H1 (cell line): ENCODE results near the gene NCF2. TPM values are rescaled to one million over a fixed set of nuclear protein-coding genes. Genes with fewer than 3 reads are reported as not detected.

ENCODE experiments used
- CTCF ChIA-PET: fragments of 300-600 bp; sonication (Branson Sonifier 250); formaldehyde crosslinking; loops from one replicate; lab custom pipeline; 2021; ENCODE audit not compliant: partially characterized antibody; lab: Charles Lee
- POLR2A ChIA-PET: fragments of 300-600 bp; sonication (Branson Sonifier 250); formaldehyde crosslinking; loops from one replicate; lab custom pipeline; 2021; ENCODE audit warnings: inconsistent platforms; ENCODE audit not compliant: partially characterized antibody; lab: Charles Lee
- DNase-seq, 2 experiments: peaks; one replicate each; pipeline versions ENCODE4 v3.0.0 to v3.0.0-alpha.2; 2010 to 2022; ENCODE audit warnings: low spot score in 2 of 2, low read depth in 1 of 2, mixed read lengths in 1 of 2
- FAIRE-seq: peaks from 2 replicates; lab custom pipeline; 2011; peaks lifted over from hg19 to GRCh38; lab: Jason Lieb, UNC
- H2AFZ ChIP-seq: 2 replicates; pipeline ENCODE4 v1.8.1; 2012; ENCODE audit warnings: low read length, inconsistent platforms
- H2AK5ac ChIP-seq: 2 replicates; pipeline ENCODE4 v1.6.1; 2013; ENCODE audit warnings: low read depth, low read length
- H2BK120ac ChIP-seq: replicated peaks from 2 replicates; pipeline ENCODE3; 2013; ENCODE audit warnings: low read depth, low read length, inconsistent platforms
- H2BK12ac ChIP-seq: 2 replicates; pipeline ENCODE4 v1.6.1; 2013; ENCODE audit warnings: low read depth, low read length
- H2BK15ac ChIP-seq: 2 replicates; pipeline ENCODE4 v1.6.1; 2013; ENCODE audit warnings: low read length
- H2BK20ac ChIP-seq: 2 replicates; pipeline ENCODE4 v1.6.1; 2013; ENCODE audit warnings: low read length
- H2BK5ac ChIP-seq: 2 replicates; pipeline ENCODE4 v1.6.1; 2013; ENCODE audit warnings: low read depth, low read length
- H3K14ac ChIP-seq: 2 replicates; pipeline ENCODE4 v1.6.1; 2013; ENCODE audit warnings: inconsistent platforms; ENCODE audit not compliant: insufficient read length
- H3K18ac ChIP-seq: 2 replicates; pipeline ENCODE4 v1.6.1; 2013; ENCODE audit warnings: low read length; ENCODE audit errors: extremely low read depth
- H3K23ac ChIP-seq: 2 replicates; pipeline ENCODE4 v1.6.1; 2013; ENCODE audit warnings: inconsistent platforms; ENCODE audit not compliant: insufficient read length
- H3K23me2 ChIP-seq: 2 replicates; pipeline ENCODE4 v1.6.1; 2013; ENCODE audit warnings: low read depth, low read length
- H3K27ac ChIP-seq: 2 replicates; pipeline ENCODE4 v1.6.1; 2011; ENCODE audit warnings: low read depth, low read length, inconsistent platforms
- H3K27me3 ChIP-seq, 4 experiments: replicated peaks in 1 of 4; 1 replicate in 1 of 4; 2 replicates in 3 of 4; pipeline versions ENCODE4 v1.6.1 to v1.8.1; 2011 to 2013; ENCODE audit warnings: low read length in 3 of 4, mild to moderate bottlenecking in 3 of 4, inconsistent platforms in 2 of 4, mixed read lengths in 2 of 4, moderate library complexity in 1 of 4; ENCODE audit not compliant: control insufficient read depth in 3 of 4, insufficient read depth in 3 of 4; ENCODE audit errors: extremely low read depth in 1 of 4
- H3K36me3 ChIP-seq, 4 experiments: 2 replicates each; pipeline versions ENCODE4 v1.6.1 to v1.8.1; 2011 to 2013; ENCODE audit warnings: mild to moderate bottlenecking in 4 of 4, low read length in 3 of 4, moderate library complexity in 2 of 4, control low read depth in 1 of 4, inconsistent platforms in 1 of 4; ENCODE audit not compliant: insufficient read depth in 4 of 4, control insufficient read depth in 2 of 4
- H3K4ac ChIP-seq: replicated peaks from 2 replicates; pipeline ENCODE3; 2013; ENCODE audit warnings: low read length, low read depth, mixed read lengths, inconsistent platforms; ENCODE audit not compliant: insufficient read length
- H3K4me1 ChIP-seq, 4 experiments: replicated peaks in 1 of 4; 1 replicate in 1 of 4; 2 replicates in 3 of 4; pipeline versions ENCODE4 v1.6.1 to v1.8.1; 2011 to 2013; ENCODE audit warnings: low read length in 3 of 4, inconsistent platforms in 2 of 4, mixed read lengths in 1 of 4; ENCODE audit not compliant: insufficient read depth in 4 of 4, control insufficient read depth in 3 of 4
- H3K4me2 ChIP-seq, 2 experiments: 2 replicates each; pipeline versions ENCODE4 v1.6.1 to v1.8.1; 2011 to 2013; ENCODE audit warnings: low read depth in 2 of 2, low read length in 2 of 2, control low read depth in 1 of 2, inconsistent platforms in 1 of 2, mild to moderate bottlenecking in 1 of 2; ENCODE audit not compliant: insufficient read depth in 1 of 2
- H3K4me3 ChIP-seq, 4 experiments: fragments of 200-600, 300-600 bp in 1 of 4; sonication (generic), shearing (Covaris generic), sonication (Bioruptor Twin) in 1 of 4; 2 replicates each; pipeline versions ENCODE4 v1.5.1 to v1.8.1; 2011 to 2016; ENCODE audit warnings: low read length in 4 of 4, low read depth in 3 of 4, control low read depth in 2 of 4, inconsistent platforms in 2 of 4, mild to moderate bottlenecking in 2 of 4, mixed read lengths in 1 of 4, moderate library complexity in 1 of 4; ENCODE audit not compliant: insufficient read depth in 2 of 4; ENCODE audit errors: extremely low read depth in 1 of 4
- H3K56ac ChIP-seq: replicated peaks from 2 replicates; pipeline ENCODE3; 2013; ENCODE audit warnings: low read depth, mild to moderate bottlenecking, mixed read lengths, low read length, inconsistent platforms; ENCODE audit not compliant: insufficient read length
- H3K79me1 ChIP-seq: 2 replicates; pipeline ENCODE4 v1.6.1; 2013; ENCODE audit warnings: low read depth, low read length, control low read depth
- H3K79me2 ChIP-seq, 2 experiments: 2 replicates each; pipeline versions ENCODE4 v1.6.1 to v1.8.1; 2012 to 2013; ENCODE audit warnings: low read length in 2 of 2, mild to moderate bottlenecking in 2 of 2, inconsistent platforms in 1 of 2; ENCODE audit not compliant: insufficient read depth in 2 of 2, control insufficient read depth in 1 of 2
- H3K9ac ChIP-seq, 4 experiments: replicated peaks in 1 of 4; 1 replicate in 1 of 4; 2 replicates in 3 of 4; pipeline versions ENCODE4 v1.6.1 to v1.8.1; 2011 to 2013; ENCODE audit warnings: low read depth in 3 of 4, low read length in 3 of 4, control low read depth in 2 of 4, mild to moderate bottlenecking in 2 of 4, moderate library complexity in 2 of 4, inconsistent platforms in 1 of 4; ENCODE audit errors: extremely low read depth in 1 of 4
- H3K9me3 ChIP-seq, 2 experiments: 2 replicates each; pipeline versions ENCODE4 v1.6.1 to v1.8.1; 2012 to 2013; ENCODE audit warnings: mild to moderate bottlenecking in 2 of 2, moderate library complexity in 2 of 2, control low read depth in 1 of 2, inconsistent platforms in 1 of 2, low read depth in 1 of 2, low read length in 1 of 2, mixed read lengths in 1 of 2; ENCODE audit not compliant: insufficient read depth in 2 of 2
- H4K20me1 ChIP-seq, 2 experiments: replicated peaks in 1 of 2; 2 replicates each; pipeline versions ENCODE3 to v1.8.1; 2011 to 2013; ENCODE audit warnings: inconsistent platforms in 2 of 2, low read length in 2 of 2, mild to moderate bottlenecking in 1 of 2; ENCODE audit not compliant: insufficient read depth in 2 of 2, control insufficient read depth in 1 of 2
- H4K5ac ChIP-seq: 2 replicates; pipeline ENCODE4 v1.6.1; 2013; ENCODE audit warnings: low read length, low read depth, mixed read lengths, inconsistent platforms; ENCODE audit not compliant: insufficient read length
- H4K8ac ChIP-seq: 2 replicates; pipeline ENCODE4 v1.8.0; 2013; ENCODE audit warnings: mild to moderate bottlenecking, moderate library complexity, low read length, inconsistent platforms; ENCODE audit not compliant: insufficient read depth; ENCODE audit errors: extremely low read depth
- H4K91ac ChIP-seq: replicated peaks from 2 replicates; pipeline ENCODE3; 2013; ENCODE audit warnings: low read length, mixed read lengths, inconsistent platforms; ENCODE audit not compliant: insufficient read length
- GABPA ChIP-seq: IDR thresholded peaks from 2 replicates; pipeline ENCODE4 v1.6.1; 2011; ENCODE audit warnings: mild to moderate bottlenecking, low read length, moderate library complexity, borderline replicate concordance; ENCODE audit not compliant: insufficient read depth
- NANOG ChIP-seq: IDR thresholded peaks from 2 replicates; pipeline ENCODE4 v1.6.1; 2011; ENCODE audit warnings: low read length, low read depth, mild to moderate bottlenecking, inconsistent platforms; ENCODE audit not compliant: insufficient read depth, poor library complexity, severe bottlenecking
- TAF1 ChIP-seq: IDR thresholded peaks from 2 replicates; pipeline ENCODE4 v1.6.1; 2011; ENCODE audit warnings: mild to moderate bottlenecking, low read depth, low read length
- YY1 ChIP-seq: IDR thresholded peaks from 2 replicates; pipeline ENCODE4 v1.6.1; 2011; ENCODE audit warnings: low read depth, mild to moderate bottlenecking, low read length
- ZNF274 ChIP-seq: IDR thresholded peaks from 2 replicates; pipeline ENCODE4 v1.7.0; 2012; ENCODE audit warnings: low read length, borderline replicate concordance; ENCODE audit errors: extremely low read depth
- WGBS, 2 experiments: shearing (Covaris generic) in 1 of 2; methylation state at CpG; one replicate each; pipeline versions ENCODE4 v1.1.6 to v1.1.7; 2013 to 2015; ENCODE audit warnings: low lambda C conversion rate in 2 of 2, mixed read lengths in 2 of 2, inconsistent platforms in 1 of 2, low coverage in 1 of 2, missing lambda C conversion rate in 1 of 2; ENCODE audit not compliant: insufficient replicate concordance in 2 of 2, insufficient coverage in 1 of 2, insufficient read length in 1 of 2; ENCODE audit errors: extremely low coverage in 1 of 2, missing lambda C conversion rate in 1 of 2; 5-methylcytosine and 5-hydroxymethylcytosine counted together
- polyA plus RNA-seq, 7 experiments: library from polyadenylated mRNA; depleted of rRNA in 3 of 7; stranded (reverse) in 5 of 7; unstranded in 2 of 7; fragments of >200 nt in 5 of 7; fragments of 200-250 nt in 2 of 7; gene quantifications; 1 replicate in 5 of 7; 2 replicates in 1 of 7; 4 replicates in 1 of 7; pipeline versions ENCODE4 v1.2.1 to v1.2.3, GENCODE V29; 2011 to 2013; ENCODE audit warnings: missing spikeins in 2 of 7, mixed read lengths in 2 of 7
- total RNA-seq: library from RNA; stranded (reverse); fragmentation: NEBNext Ultra II Directional; extraction: Animal tissue kit (Norgen Biotek cat#: 25700); gene quantifications from 2 replicates; pipeline ENCODE4 v1.2.1, GENCODE V29; 2021

The NCF2 gene
- total and polyA plus RNA-seq, 2 of the 8 experiments (the other 6 are each of a cell fraction or from before 2014, with no cell fraction given) = not detected

DNA sequence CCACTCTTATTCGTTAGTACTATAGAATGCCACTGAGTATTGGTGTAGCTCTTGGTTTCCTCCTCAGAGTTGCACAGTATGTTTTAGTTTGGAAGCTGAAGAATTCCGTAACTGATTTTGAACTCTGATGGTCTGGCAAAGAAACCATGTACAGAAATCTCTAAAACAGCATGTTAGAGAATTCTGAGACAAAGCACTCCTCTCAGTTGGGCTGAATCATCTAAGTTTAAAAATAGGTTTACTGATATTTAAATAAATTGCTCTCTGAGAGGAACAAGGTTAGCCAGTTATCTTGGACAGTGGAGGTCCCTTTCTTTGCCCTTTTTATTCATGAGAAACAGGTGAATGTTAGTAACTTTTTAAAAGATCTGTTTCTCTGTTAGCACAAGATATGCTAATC, 43.8 kb downstream of the NCF2 start:
- H3K4me3 ChIP-seq = no peak overlapping the region
- WGBS, 2 experiments = 86% methylated on average over 2 of the region's 2 CpGs; no CpG with 5 or more reads in 1 of the 2 experiments
- H3K23me2 ChIP-seq = no peaks in the 10 kb centered on the region
- no peak overlapping the region for H2BK15ac ChIP-seq
- no peak overlapping the region for H3K23ac ChIP-seq
- no peak overlapping the region for H3K4me2 ChIP-seq
- peaks cover 0 to 1% of the 10 kb centered on the region in 2 experiments for H4K20me1 ChIP-seq
- CTCF ChIA-PET = interaction anchor here (0.8 to 1.4 kb wide), 2 partner anchors 32 to 256 kb away, joined by 3 read pairs; no protein-coding TSS in a partner anchor
- H3K56ac ChIP-seq = no peak overlapping the region
- H3K9me3 ChIP-seq = no peaks in the 10 kb centered on the region
- no peak overlapping the region for H2AFZ ChIP-seq
- no peak overlapping the region for H3K27ac ChIP-seq
- H4K8ac ChIP-seq = no peak overlapping the region
- H3K27me3 ChIP-seq = no peaks in the 10 kb centered on the region
- H2BK20ac ChIP-seq = no peak overlapping the region
- peaks cover 1 to 5% (median 4%) of the 10 kb centered on the region in 4 experiments; a peak in 5 of 7 replicates for H3K4me1 ChIP-seq
- DNase-seq (no peak), FAIRE-seq (no peak)
- no peak overlapping the region for H4K91ac ChIP-seq
- no peak overlapping the region for H2BK120ac ChIP-seq
- H3K18ac ChIP-seq = no peak overlapping the region
- no peak overlapping the region for H3K4ac ChIP-seq
- POLR2A ChIA-PET = interaction anchor here (0.5 to 1.3 kb wide), 2 partner anchors 20 to 87 kb away, joined by 3 to 4 read pairs; no protein-coding TSS in a partner anchor
- H3K79me1 ChIP-seq = no peaks in the 10 kb centered on the region; the same call in 1 of the 2 replicates
- no peak overlapping the region for H3K14ac ChIP-seq
- no peak overlapping the region for H4K5ac ChIP-seq
- peaks cover 17 to 72% (median 45%) of the 10 kb centered on the region in 4 experiments for H3K36me3 ChIP-seq
- no peak overlapping the region for H3K9ac ChIP-seq
- H2BK5ac ChIP-seq = no peak overlapping the region
- no peak overlapping the region for H2AK5ac ChIP-seq
- no peak overlapping the region for H2BK12ac ChIP-seq
- H3K79me2 ChIP-seq = no peaks in the 10 kb centered on the region
- TF ChIP-seq NANOG = no peak
- no peak for TF ChIP-seq TAF1
- no peak for TF ChIP-seq YY1
- no peak for TF ChIP-seq ZNF274
- no peak for TF ChIP-seq GABPA
